ENCODE results near the gene CCND2. TPM values are rescaled to one million over a fixed set of nuclear protein-coding genes. Genes with fewer than 3 reads are reported as not detected.

The CCND2 gene
- total and polyA plus RNA-seq, 2 experiments from 2014 or later = 157 to 250 TPM

DNA sequence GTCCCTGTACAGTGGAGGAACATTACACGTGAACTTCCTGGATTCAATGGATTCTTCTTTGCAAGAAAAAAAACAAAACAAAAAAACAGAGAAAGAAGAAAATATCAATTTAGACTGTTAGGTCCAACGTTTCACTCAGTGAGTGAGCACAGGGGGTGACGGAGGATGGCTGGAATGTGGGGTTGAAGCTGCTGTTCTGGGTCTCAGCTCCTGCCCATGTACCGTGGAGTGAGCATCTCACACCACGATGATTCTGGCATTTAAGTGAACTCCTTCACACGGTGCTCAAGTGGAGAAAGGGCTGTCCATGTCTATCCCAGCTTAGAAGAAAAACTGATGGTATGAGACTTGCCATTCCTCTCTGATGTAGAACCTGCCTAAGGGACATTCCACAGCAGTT is 23.2 kb downstream of the CCND2 start:
- no peaks in the 10 kb centered on the region for H3K9me3 ChIP-seq (ENCODE audit: low read depth)
- no peaks in the 10 kb centered on the region for H3K27me3 ChIP-seq
- TF ChIP-seq EZH2phosphoT487 (IDR thresholded peaks at IDR 0.05; ENCODE audit: low read depth, severe bottlenecking, unreplicated experiment) (no peak), EZH2 (IDR thresholded peaks at IDR 0.05; ENCODE audit: borderline replicate concordance) (no peak)
- TF ChIP-seq, protein P1, sequence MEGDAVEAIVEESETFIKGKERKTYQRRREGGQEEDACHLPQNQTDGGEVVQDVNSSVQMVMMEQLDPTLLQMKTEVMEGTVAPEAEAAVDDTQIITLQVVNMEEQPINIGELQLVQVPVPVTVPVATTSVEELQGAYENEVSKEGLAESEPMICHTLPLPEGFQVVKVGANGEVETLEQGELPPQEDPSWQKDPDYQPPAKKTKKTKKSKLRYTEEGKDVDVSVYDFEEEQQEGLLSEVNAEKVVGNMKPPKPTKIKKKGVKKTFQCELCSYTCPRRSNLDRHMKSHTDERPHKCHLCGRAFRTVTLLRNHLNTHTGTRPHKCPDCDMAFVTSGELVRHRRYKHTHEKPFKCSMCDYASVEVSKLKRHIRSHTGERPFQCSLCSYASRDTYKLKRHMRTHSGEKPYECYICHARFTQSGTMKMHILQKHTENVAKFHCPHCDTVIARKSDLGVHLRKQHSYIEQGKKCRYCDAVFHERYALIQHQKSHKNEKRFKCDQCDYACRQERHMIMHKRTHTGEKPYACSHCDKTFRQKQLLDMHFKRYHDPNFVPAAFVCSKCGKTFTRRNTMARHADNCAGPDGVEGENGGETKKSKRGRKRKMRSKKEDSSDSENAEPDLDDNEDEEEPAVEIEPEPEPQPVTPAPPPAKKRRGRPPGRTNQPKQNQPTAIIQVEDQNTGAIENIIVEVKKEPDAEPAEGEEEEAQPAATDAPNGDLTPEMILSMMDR (IDR thresholded peaks at IDR 0.05; ENCODE audit: poor library complexity) = no peak
- peaks cover 52% of the 10 kb centered on the region for H3K79me2 ChIP-seq
- 79% methylated on average over 6 of the region's 6 CpGs for WGBS (ENCODE audit: low lambda C conversion rate, missing lambda C conversion rate)
- H3K36me3 ChIP-seq (replicated peaks; ENCODE audit: insufficient read depth, low read depth) = no peaks in the 10 kb centered on the region
- H3K27ac ChIP-seq = no peak overlapping the region
- H3K4me3 ChIP-seq = no peak overlapping the region
- no peak for DNase-seq (ENCODE audit: low spot score)
- H3K4me2 ChIP-seq = no peak overlapping the region
- peaks cover under 1% of the 10 kb centered on the region for H3K4me1 ChIP-seq (ENCODE audit: insufficient read depth)
- H2AFZ ChIP-seq = no peak overlapping the region
- peaks cover 95% of the 10 kb centered on the region for H4K20me1 ChIP-seq (ENCODE audit: insufficient read depth, poor library complexity, severe bottlenecking)
- no peaks in the 10 kb centered on the region for H3K9me2 ChIP-seq (replicated peaks; ENCODE audit: insufficient read depth)

DNA sequence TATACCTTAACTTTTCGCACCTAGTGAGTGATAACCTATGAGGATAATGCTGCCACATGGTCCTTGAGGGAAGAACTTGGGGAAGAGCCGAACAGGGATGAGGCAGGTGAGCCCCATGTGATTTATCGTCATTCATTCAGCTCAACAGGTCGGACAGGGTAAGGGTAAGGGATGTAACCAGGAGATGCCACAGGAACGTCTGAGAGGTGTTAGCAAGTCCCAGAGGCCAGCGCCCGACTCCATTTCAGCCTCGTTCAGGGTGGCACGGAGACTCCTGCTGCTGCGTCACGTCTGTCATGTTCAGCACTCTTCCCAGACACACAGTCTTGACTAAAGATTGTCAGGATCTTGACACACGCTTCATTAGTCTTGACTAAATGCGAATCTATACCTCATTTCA is 24.1 kb downstream of the CCND2 start:
- Histone ChIP-seq H3K9me2 (replicated peaks; ENCODE audit: insufficient read depth) (no peaks in the 10 kb centered on the region), H3K79me2 (peaks cover 43% of the 10 kb centered on the region), H4K20me1 (ENCODE audit: insufficient read depth, poor library complexity, severe bottlenecking) (peaks cover 89% of the 10 kb centered on the region), H3K27me3 (no peaks in the 10 kb centered on the region), H2AFZ (no peak overlapping the region), H3K9me3 (ENCODE audit: low read depth) (no peaks in the 10 kb centered on the region), H3K4me3 (no peak overlapping the region), H3K36me3 (replicated peaks; ENCODE audit: insufficient read depth, low read depth) (no peaks in the 10 kb centered on the region), H3K4me2 (no peak overlapping the region), H3K27ac (no peak overlapping the region), H3K4me1 (ENCODE audit: insufficient read depth) (peaks cover 4% of the 10 kb centered on the region)
- TF ChIP-seq EZH2phosphoT487 (IDR thresholded peaks at IDR 0.05; ENCODE audit: low read depth, severe bottlenecking, unreplicated experiment) = no peak
- TF ChIP-seq, protein P1 (IDR thresholded peaks at IDR 0.05; ENCODE audit: poor library complexity) = no peak
- no peak for TF ChIP-seq EZH2 (IDR thresholded peaks at IDR 0.05; ENCODE audit: borderline replicate concordance)
- WGBS (ENCODE audit: low lambda C conversion rate, missing lambda C conversion rate) = 95% methylated on average over 13 of the region's 13 CpGs
- DNase-seq (ENCODE audit: low spot score) = no peak

DNA sequence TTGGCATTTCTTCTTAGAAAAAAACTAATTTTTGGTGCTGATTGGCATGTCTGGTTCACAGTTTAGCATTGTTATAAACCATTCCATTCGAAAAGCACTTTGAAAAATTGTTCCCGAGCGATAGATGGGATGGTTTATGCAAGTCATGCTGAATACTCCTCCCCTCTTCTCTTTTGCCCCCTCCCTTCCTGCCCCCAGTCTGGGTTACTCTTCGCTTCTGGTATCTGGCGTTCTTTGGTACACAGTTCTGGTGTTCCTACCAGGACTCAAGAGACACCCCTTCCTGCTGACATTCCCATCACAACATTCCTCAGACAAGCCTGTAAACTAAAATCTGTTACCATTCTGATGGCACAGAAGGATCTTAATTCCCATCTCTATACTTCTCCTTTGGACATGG is 27.3 kb downstream of the CCND2 start:
- Histone ChIP-seq H3K27me3 (no peaks in the 10 kb centered on the region), H3K36me3 (replicated peaks; ENCODE audit: insufficient read depth, low read depth) (no peaks in the 10 kb centered on the region), H3K27ac (no peak overlapping the region), H2AFZ (no peak overlapping the region), H3K4me1 (ENCODE audit: insufficient read depth) (peaks cover 4% of the 10 kb centered on the region), H3K79me2 (peaks cover 18% of the 10 kb centered on the region), H4K20me1 (ENCODE audit: insufficient read depth, poor library complexity, severe bottlenecking) (peaks cover 62% of the 10 kb centered on the region), H3K9me3 (ENCODE audit: low read depth) (no peaks in the 10 kb centered on the region), H3K4me2 (no peak overlapping the region), H3K9me2 (replicated peaks; ENCODE audit: insufficient read depth) (no peaks in the 10 kb centered on the region), H3K4me3 (no peak overlapping the region)
- DNase-seq (ENCODE audit: low spot score) = no peak
- TF ChIP-seq EZH2phosphoT487 (IDR thresholded peaks at IDR 0.05; ENCODE audit: low read depth, severe bottlenecking, unreplicated experiment) = no peak
- TF ChIP-seq EZH2 (IDR thresholded peaks at IDR 0.05; ENCODE audit: borderline replicate concordance) = no peak
- TF ChIP-seq, protein P1 (IDR thresholded peaks at IDR 0.05; ENCODE audit: poor library complexity) = no peak
- WGBS (ENCODE audit: low lambda C conversion rate, missing lambda C conversion rate) = 91% methylated on average over 5 of the region's 5 CpGs

Data from hepatocyte (in vitro differentiated cells).